ENCODE measurements around the gene PDCD1LG2.
"Not testable (repeated sequence)": the region's sequence is repeated elsewhere in the genome, so short reads cannot be mapped to it uniquely, and the experiment has no call there.

The PDCD1LG2 gene

DNA sequence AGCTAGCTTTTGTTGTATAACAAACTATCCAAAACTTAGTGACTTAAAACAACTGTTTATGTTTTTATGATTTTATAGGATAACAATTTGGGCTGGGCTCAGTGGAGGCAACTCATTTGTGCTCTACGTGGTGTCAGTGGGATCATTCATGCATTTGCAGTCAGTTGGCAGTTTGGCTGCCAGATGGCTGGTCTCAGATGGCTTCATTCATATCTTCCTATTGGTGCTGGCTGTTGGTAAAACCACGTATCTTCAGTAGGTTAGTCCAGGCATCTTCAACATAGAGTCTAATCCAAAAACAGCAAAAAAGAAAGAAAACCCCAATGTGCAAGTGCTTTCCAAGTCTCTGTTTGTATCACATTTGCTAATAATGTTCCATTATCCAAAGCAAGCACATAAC, 66.9 kb downstream of the PDCD1LG2 start:
- no peak overlapping the region for H3K4me3 ChIP-seq (ENCODE audit: low read depth, low read length)
- DNase-seq (ENCODE audit: low read depth) = no peak
- TF ChIP-seq, protein P1, sequence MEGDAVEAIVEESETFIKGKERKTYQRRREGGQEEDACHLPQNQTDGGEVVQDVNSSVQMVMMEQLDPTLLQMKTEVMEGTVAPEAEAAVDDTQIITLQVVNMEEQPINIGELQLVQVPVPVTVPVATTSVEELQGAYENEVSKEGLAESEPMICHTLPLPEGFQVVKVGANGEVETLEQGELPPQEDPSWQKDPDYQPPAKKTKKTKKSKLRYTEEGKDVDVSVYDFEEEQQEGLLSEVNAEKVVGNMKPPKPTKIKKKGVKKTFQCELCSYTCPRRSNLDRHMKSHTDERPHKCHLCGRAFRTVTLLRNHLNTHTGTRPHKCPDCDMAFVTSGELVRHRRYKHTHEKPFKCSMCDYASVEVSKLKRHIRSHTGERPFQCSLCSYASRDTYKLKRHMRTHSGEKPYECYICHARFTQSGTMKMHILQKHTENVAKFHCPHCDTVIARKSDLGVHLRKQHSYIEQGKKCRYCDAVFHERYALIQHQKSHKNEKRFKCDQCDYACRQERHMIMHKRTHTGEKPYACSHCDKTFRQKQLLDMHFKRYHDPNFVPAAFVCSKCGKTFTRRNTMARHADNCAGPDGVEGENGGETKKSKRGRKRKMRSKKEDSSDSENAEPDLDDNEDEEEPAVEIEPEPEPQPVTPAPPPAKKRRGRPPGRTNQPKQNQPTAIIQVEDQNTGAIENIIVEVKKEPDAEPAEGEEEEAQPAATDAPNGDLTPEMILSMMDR (IDR thresholded peaks at IDR 0.05; ENCODE audit: control insufficient read depth, extremely low read depth, insufficient read depth) = no peak

DNA sequence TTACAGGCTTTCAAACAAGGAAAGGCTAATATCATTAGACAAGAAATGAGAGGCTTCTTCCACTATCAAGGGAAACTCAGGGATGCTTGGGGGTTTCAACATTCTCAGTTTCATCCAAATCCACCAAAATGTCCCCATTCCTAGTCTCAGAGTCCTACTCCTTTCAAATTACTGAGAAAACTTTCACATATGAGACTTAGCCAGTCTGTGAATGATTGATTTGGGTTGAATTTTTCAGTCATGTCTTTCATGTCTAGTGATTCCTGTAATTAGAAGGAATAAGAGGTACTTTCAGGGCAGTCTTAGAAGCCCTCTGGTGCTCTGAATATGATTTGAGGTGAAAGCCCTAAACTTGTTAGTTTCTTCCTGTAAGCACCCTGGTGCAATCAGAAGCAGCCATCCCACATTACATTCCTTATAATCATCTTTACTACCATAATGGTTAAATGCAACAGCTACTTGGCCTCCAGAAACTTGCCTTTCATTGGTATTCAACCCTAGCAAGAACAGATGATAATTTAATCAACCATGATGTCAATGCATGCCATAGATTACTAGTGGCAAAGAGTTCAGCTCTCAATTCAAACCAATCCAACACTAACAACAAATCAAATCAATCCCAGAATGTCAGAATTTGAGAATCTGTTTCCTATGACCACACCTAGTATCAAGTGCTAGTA, 67.8 kb downstream of the PDCD1LG2 start:
- no peak for DNase-seq (ENCODE audit: low read depth)
- no peak overlapping the region for H3K4me3 ChIP-seq (ENCODE audit: low read depth, low read length)
- TF ChIP-seq, protein P1 (IDR thresholded peaks at IDR 0.05; ENCODE audit: control insufficient read depth, extremely low read depth, insufficient read depth) = no peak

DNA sequence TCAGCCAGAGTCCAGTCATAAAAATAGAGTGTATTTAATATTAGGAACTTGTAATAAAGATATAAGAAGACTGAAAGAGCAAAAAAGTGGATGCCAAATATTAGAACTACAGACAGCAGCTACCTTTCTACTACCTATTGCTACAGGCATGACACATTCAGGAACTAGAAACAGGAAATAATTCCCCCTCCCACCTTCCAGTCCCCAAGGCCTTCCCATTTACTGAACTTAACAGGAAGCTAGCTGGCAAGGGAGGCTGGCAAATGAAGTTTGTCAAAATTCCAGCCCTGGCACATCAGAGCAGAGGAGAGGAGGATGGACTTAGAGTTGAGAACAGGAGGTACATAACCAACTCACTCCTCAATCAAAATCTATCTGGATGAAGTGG, 68.4 kb downstream of the PDCD1LG2 start:
- DNase-seq (ENCODE audit: low read depth) = no peak
- H3K4me3 ChIP-seq (ENCODE audit: low read depth, low read length) = no peak overlapping the region
- TF ChIP-seq, protein P1 (IDR thresholded peaks at IDR 0.05; ENCODE audit: control insufficient read depth, extremely low read depth, insufficient read depth) = no peak

DNA sequence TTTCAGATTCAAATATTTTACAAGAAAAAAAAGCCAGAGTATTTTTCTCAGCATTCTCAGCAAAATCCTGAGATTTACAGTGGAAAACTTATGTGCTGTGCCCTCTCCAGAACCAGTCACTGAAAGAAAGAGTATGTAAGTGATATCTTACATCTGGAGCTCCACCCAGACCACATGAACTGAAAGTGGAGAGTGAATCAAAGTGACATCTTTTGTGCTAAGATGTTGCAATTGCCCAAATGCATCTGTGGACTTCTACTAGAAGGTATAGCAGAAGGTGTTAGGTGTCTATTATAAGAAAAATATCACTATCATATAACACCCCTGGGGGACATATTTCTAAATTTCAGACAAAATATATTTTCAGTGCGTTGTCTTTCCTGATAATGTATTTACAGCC, 69.5 kb downstream of the PDCD1LG2 start:
- TF ChIP-seq, protein P1 (IDR thresholded peaks at IDR 0.05; ENCODE audit: control insufficient read depth, extremely low read depth, insufficient read depth) = no peak
- no peak for DNase-seq (ENCODE audit: low read depth)
- no peak overlapping the region for H3K4me3 ChIP-seq (ENCODE audit: low read depth, low read length)

DNA sequence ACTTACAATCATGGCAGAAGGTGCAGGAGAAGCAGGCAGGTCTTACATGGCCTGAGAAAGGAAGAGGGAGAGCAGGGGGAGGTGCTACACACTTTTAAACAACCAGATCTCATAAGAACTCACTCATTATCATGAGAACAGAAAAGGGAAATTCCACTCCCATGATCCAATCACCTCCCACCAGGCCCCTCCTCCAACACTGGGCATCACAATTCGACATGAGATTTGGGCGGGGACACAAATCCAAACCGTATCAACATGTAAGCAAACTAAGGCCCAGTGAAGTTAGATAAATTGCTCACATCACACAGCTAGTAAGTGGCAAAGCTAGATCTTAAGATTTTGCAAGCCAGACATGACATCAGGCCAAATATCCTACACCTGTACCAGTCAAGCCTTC, 70.3 kb downstream of the PDCD1LG2 start:
- H3K4me3 ChIP-seq (ENCODE audit: low read depth, low read length) = no peak overlapping the region
- TF ChIP-seq, protein P1 (IDR thresholded peaks at IDR 0.05; ENCODE audit: control insufficient read depth, extremely low read depth, insufficient read depth) = no peak
- no peak for DNase-seq (ENCODE audit: low read depth)

DNA sequence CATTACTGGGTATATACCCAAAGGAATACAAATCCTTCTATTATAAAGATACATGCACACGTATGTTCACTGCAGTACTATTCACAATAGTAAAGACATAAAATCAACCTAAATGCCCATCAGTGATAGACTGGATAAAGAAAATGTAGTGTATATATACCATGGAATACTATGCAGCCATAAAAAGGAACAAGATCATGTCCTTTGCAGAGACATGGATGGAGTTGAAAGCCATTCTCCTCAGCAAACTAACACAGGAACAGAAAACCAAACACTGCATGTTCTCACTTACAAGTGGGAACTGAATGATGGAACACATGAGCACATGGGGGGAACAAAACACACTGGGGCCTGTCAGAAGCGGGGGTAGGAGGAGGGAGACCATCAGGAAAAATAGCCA, 71.4 kb downstream of the PDCD1LG2 start:
- DNase-seq (ENCODE audit: low read depth); H3K4me3 ChIP-seq (ENCODE audit: low read depth, low read length): not testable (repeated sequence)

DNA sequence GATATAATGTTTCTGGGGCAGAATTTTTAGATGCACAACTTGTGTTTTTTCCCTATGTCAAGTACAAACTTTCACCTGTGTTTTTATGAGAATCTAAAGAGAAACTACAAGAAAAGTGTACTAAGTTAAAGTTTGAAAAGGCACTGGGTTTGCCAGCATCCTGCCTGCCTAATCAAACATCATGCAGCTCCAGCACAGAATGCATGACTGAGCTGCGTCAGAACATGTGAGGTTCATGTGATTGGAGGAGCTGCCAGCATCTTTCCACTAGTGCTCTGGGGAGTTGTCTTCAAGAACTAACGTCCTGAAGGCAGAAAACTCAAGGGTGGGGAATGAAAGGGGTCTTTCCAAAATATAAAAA, 72.5 kb downstream of the PDCD1LG2 start:
- DNase-seq (ENCODE audit: low read depth) = no peak
- H3K4me3 ChIP-seq (ENCODE audit: low read depth, low read length) = no peak overlapping the region

More for the DNA sequence above, 72.5 kb downstream of the PDCD1LG2 start:
- TF ChIP-seq, protein P1 (IDR thresholded peaks at IDR 0.05; ENCODE audit: control insufficient read depth, extremely low read depth, insufficient read depth) = no peak

Measured in LNCaP clone FGC (cell line).